ENCODE measurements around the gene KLRF2.

KLRF2 gene

GRCh38 chr12:9880532-9881078, 684 bp upstream of the KLRF2 start:
- ChIA-PET POLR2A (interaction anchor here (0.6 kb wide), 1 partner anchor 931 kb away, joined by 3 read pairs; the partner anchor contains the start of gene M6PR), CTCF (no interaction called here)
- Histone ChIP-seq H3K9me3 (ENCODE audit: control insufficient read depth, insufficient read depth, low read depth, low read length) (no peaks in the 10 kb centered on the region), H3K36me3 (ENCODE audit: control insufficient read depth in 2 of 2, insufficient read depth in 1 of 2, low read length in 2 of 2) (no peaks in the 10 kb centered on the region), H3K4me1 (ENCODE audit: control insufficient read depth, insufficient read depth, low read length) (no peaks in the 10 kb centered on the region), H3K27ac (ENCODE audit: extremely low read depth, low read depth, low read length) (no peak overlapping the region), H3K4me3 (ENCODE audit: low read depth, low read length) (no peak overlapping the region)
- TF ChIP-seq ZNF394 (tag by site-specific recombination; IDR thresholded peaks at IDR 0.05; ENCODE audit: borderline replicate concordance), result no peak
- TF ChIP-seq FEZF1 (tag by site-specific recombination; IDR thresholded peaks at IDR 0.05), result no peak
- no peak for TF ChIP-seq ZNF214 (tag by site-specific recombination; IDR thresholded peaks at IDR 0.05; ENCODE audit: borderline replicate concordance)
- no peak for TF ChIP-seq GLI2 (tag by site-specific recombination; IDR thresholded peaks at IDR 0.05; ENCODE audit: borderline replicate concordance, low read depth)
- no peak for TF ChIP-seq ZNF664 (tag by site-specific recombination; IDR thresholded peaks at IDR 0.05)
- no peak for TF ChIP-seq SCRT1 (tag by site-specific recombination; IDR thresholded peaks at IDR 0.05; ENCODE audit: borderline replicate concordance)
- TF ChIP-seq, protein P1, sequence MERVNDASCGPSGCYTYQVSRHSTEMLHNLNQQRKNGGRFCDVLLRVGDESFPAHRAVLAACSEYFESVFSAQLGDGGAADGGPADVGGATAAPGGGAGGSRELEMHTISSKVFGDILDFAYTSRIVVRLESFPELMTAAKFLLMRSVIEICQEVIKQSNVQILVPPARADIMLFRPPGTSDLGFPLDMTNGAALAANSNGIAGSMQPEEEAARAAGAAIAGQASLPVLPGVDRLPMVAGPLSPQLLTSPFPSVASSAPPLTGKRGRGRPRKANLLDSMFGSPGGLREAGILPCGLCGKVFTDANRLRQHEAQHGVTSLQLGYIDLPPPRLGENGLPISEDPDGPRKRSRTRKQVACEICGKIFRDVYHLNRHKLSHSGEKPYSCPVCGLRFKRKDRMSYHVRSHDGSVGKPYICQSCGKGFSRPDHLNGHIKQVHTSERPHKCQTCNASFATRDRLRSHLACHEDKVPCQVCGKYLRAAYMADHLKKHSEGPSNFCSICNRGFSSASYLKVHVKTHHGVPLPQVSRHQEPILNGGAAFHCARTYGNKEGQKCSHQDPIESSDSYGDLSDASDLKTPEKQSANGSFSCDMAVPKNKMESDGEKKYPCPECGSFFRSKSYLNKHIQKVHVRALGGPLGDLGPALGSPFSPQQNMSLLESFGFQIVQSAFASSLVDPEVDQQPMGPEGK (tag by site-specific recombination; IDR thresholded peaks at IDR 0.05), result no peak

GRCh38 chr12:9881988-9882387, 699 bp downstream of the KLRF2 start:
- H3K36me3 ChIP-seq (ENCODE audit: control insufficient read depth in 2 of 2, insufficient read depth in 1 of 2, low read length in 2 of 2), result no peaks in the 10 kb centered on the region
- no peaks in the 10 kb centered on the region for H3K9me3 ChIP-seq (ENCODE audit: control insufficient read depth, insufficient read depth, low read depth, low read length)
- no peaks in the 10 kb centered on the region for H3K4me1 ChIP-seq (ENCODE audit: control insufficient read depth, insufficient read depth, low read length)
- CTCF ChIA-PET, result no interaction called here
- TF ChIP-seq ZNF48 (tag by site-specific recombination; IDR thresholded peaks at IDR 0.05), result no peak
- TF ChIP-seq, protein P2, sequence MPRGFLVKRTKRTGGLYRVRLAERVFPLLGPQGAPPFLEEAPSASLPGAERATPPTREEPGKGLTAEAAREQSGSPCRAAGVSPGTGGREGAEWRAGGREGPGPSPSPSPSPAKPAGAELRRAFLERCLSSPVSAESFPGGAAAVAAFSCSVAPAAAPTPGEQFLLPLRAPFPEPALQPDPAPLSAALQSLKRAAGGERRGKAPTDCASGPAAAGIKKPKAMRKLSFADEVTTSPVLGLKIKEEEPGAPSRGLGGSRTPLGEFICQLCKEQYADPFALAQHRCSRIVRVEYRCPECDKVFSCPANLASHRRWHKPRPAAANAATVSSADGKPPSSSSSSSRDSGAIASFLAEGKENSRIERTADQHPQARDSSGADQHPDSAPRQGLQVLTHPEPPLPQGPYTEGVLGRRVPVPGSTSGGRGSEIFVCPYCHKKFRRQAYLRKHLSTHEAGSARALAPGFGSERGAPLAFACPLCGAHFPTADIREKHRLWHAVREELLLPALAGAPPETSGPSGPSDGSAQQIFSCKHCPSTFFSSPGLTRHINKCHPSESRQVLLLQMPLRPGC (tag by site-specific recombination; IDR thresholded peaks at IDR 0.05), result no peak
- POLR2A ChIA-PET, result no interaction called here
- H3K4me3 ChIP-seq (ENCODE audit: low read depth, low read length), result no peak overlapping the region
- no peak overlapping the region for H3K27ac ChIP-seq (ENCODE audit: extremely low read depth, low read depth, low read length)

DNA sequence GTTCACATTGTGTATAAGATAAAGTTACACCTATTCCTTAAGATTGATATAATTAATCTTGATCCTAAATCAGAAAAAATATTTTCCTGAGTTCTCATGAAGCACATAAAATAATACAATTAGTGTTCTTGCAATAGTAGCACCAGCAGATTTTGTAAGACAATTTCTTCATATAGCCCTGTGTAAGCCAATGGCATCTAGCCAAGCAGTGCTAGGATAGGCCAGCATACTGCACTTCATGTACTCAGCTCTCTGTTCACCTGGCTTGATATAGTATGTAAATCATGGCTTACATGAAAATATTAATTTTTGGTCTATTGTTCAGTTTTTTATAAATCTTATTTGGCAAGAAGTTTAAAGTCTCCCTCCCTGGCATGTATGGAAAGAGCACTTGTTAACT, 1.9 kb downstream of the KLRF2 start:
- Histone ChIP-seq H3K36me3 (ENCODE audit: control insufficient read depth in 2 of 2, insufficient read depth in 1 of 2, low read length in 2 of 2) (no peaks in the 10 kb centered on the region), H3K4me1 (ENCODE audit: control insufficient read depth, insufficient read depth, low read length) (no peaks in the 10 kb centered on the region), H3K4me3 (ENCODE audit: low read depth, low read length) (no peak overlapping the region), H3K27ac (ENCODE audit: extremely low read depth, low read depth, low read length) (no peak overlapping the region), H3K9me3 (ENCODE audit: control insufficient read depth, insufficient read depth, low read depth, low read length) (no peaks in the 10 kb centered on the region)
- ChIA-PET CTCF (no interaction called here), POLR2A (no interaction called here)
- no peak for TF ChIP-seq ZNF549 (tag by site-specific recombination; IDR thresholded peaks at IDR 0.05)
- TF ChIP-seq, protein P3, sequence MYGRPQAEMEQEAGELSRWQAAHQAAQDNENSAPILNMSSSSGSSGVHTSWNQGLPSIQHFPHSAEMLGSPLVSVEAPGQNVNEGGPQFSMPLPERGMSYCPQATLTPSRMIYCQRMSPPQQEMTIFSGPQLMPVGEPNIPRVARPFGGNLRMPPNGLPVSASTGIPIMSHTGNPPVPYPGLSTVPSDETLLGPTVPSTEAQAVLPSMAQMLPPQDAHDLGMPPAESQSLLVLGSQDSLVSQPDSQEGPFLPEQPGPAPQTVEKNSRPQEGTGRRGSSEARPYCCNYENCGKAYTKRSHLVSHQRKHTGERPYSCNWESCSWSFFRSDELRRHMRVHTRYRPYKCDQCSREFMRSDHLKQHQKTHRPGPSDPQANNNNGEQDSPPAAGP (tag by site-specific recombination; IDR thresholded peaks at IDR 0.05), result no peak
- no peak for TF ChIP-seq ZNF138 (tag by site-specific recombination; IDR thresholded peaks at IDR 0.05; ENCODE audit: borderline replicate concordance)
- TF ChIP-seq ZNF2 (tag by site-specific recombination; IDR thresholded peaks at IDR 0.05), result no peak
- TF ChIP-seq ZNF391 (tag by site-specific recombination; IDR thresholded peaks at IDR 0.05; ENCODE audit: borderline replicate concordance, low read depth), result no peak
- no peak for TF ChIP-seq GLIS1 (tag by site-specific recombination; IDR thresholded peaks at IDR 0.05)
- no peak for TF ChIP-seq KLF7 (tag by site-specific recombination; IDR thresholded peaks at IDR 0.05; ENCODE audit: borderline replicate concordance)
- no peak for TF ChIP-seq ZNF121 (tag by site-specific recombination; IDR thresholded peaks at IDR 0.05)
- no peak for TF ChIP-seq ZNF529 (tag by site-specific recombination; IDR thresholded peaks at IDR 0.05; ENCODE audit: insufficient replicate concordance)
- TF ChIP-seq ZNF26 (tag by site-specific recombination; IDR thresholded peaks at IDR 0.05), result no peak
- TF ChIP-seq ZNF114 (tag by site-specific recombination; IDR thresholded peaks at IDR 0.05), result no peak

Measured in HEK293 (cell line).